Dedifferentiated amniotic fluid mesenchymal stem cell (primary cell): ENCODE results near the gene CST11.

Experiments
- DNase-seq: peaks from one replicate; pipeline ENCODE4 v3.0.0-alpha.2; 2016; ENCODE audit errors: extremely low spot score

Gene CST11

DNA sequence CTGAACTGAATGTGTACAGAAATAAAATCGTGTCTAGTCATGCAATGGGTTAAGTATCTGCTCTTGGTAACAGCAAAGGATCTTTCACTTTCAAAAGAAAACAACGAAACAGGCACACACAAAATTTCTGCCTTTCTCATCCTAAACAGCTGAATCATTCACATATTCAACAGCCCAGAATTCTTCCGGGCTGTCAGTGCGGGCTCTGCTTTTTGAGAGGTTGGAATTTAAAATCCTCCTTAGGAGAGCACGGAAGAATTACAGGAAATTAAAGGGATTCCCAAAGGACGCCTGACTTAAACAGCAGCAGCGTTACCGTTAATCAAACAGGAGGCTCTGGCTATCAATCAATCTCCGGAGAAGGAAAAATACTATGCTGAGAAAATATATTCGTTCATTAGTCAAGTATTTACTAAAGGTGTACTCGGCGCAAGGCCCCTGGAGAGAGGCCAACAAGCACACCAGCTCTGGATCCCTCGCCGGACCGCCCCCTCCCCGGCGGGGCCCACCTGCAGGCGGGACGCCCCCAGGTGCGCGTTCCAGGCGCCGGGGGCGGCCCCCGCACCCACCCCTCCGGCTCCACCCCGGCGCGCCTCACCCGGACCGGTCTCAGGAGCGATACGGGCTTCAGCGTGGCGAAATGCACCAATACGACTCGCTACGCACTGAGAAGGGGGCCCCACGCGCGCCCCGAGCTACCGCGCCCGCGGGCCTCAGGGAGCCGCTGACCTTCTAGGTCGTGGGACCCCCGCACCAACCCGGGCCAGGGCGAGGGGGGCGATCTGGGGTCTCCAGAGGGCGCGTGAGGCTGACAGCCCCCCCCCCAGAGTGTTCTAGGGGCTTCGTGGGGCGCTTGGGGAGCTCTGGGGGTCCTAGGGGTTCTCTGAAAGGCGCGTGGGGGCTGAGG, 32.4 kb downstream of the CST11 start:
- DNase-seq, result peak; percentile 70

DNA sequence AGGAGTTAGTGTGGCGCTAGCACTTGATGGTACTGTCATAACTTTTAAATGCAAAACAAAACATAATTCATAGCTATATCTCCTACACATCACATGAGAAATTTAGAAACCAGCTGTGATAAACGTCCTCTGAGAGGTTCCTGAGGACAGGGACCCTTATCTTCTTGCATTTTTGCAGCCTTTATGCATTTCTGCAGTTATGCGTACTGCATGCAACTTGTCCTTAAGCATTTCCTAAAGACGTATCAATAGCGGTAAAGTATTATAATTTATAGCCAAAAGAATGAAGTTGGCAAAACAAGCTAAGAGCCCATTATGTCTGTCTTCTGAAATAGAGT, 33.0 kb downstream of the CST11 start:
- no peak for DNase-seq

DNA sequence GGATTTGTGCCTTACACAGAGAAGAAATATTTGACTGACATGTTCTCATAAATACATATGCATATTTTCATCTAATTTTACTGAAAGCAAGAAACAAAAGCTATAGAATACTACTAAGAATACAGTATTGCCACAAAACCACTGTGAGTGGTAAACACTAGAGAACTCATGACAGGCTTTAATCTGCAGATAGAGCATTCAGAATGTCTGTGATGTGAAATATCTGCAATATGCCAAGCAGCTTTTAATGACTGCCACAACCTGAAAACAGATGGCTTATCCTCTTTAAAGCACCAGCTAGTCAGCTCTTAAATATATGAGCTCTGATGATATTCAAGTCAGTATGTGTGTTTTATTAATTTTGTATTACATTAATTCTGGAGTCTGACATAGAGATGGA, 34.8 kb downstream of the CST11 start:
- no peak for DNase-seq

DNA sequence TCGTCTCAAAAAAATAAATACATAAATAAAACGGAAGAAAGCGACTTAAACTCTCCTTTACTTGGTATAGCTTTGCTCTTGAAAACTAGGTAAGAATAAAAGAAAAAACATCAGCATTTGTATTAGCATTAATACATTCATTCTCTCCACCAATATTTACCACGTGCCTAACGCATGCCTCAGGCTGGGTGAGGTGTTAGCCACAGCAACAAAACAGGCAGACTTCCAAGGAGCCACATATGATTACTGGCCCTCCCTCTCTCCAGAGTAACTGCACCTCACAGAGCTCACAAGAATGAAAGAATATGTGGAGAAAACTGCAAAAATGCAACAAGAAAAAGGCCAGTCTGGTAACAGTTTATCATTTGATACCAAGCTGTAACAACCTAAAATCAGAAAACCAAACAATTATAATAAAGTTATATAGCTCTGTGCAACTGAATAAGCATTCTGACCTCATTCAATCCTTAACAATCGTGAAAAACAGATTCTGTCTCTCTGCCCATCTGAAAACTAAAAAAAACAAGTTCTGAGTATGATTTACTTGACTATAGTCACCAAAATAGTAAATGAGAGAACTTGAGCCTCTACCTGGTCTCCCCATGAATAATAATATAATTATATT, 36.6 kb downstream of the CST11 start:
- no peak for DNase-seq

DNA sequence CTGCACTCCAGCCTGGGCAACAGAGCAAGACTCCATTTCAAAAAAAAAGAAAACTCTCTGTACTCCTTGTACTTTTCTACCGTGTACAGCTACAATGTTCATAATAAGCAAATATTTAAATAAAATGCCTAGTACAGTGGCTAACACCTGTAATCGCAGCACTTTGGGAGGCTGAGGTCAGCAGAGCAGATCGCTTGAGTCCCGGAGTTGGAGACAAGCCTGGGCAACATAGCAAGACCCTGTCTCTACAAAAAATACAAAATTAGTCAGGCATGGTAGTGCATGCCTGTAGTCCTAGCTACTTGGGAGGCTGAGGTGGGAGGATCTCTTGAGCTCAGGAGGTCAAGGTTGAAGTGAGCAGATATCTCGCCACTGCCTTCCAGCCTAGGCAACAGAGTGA, 37.1 kb downstream of the CST11 start:
- DNase-seq, result no peak

DNA sequence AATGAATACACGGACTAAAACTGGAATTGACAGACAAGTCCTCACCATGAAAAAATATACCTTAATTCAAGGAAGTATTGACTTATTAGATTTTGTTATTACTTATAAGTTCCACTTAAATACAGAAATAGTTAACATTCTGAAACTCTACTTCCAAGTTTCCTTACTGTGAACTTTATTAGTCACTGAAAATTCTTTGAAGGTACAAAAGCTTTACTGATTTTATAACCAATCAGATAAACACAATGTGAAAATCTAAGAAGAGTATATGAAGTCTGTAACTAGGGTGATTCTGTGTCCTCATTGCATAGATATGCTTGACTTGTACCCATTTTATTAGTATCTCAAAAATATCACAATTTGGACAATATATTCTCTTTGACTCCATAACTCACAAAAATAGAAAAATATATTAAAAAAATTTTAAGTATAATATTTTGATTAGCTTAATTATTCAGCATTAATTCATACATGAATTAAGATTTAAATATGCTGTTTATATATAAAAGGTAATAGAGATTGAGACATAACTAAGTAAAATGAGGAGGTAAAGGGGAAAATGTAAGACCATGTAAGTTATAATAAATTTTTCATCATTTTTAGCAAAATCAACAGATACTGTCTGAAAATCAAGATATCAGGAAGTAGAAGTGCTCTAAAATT, 38.0 kb downstream of the CST11 start:
- no peak for DNase-seq

DNA sequence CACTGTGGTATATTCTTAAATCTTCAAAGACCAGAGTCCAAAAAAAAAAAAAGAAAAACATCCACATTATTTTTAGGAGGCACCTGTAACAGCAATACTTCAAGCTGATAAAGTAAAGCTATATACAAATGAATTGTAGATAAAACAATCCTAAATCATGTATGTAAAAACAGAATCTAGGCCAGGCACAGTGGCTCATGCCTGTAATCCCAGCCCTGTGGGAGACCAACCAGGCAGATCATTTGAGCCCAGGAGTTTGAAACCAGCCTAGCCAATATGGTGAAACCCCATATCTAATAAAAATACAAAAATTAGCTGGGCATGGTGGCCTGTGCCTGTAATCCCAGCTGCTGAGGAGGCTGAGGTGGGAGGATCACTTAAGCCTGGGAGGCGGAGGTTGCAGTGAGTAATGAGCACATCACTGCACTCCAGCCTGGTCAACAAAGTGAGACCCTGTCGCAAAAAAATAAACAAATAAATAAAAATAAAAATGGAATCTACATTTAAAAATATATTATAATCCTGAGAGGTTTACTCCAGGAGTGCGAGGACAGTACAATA, 38.7 kb downstream of the CST11 start:
- no peak for DNase-seq

DNA sequence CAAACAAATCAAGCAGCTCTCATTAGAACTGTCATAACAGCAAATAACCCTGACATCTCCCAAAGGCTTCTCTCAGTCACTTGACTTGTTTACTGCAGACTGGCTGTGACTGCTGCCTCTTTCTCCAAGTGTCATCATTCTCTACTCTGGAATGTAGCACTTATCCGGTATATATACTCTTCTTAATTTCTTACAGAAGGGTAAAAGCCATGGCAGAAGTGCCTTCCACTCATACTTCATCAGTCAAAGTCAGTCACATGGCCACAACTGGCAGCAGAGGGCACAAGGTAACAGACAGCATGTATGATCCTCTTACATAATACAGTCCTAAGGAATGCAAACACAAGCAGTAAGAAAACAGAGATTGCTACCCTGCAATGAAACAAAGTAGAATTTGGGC, 40.6 kb downstream of the CST11 start:
- DNase-seq, result peak; percentile 52

DNA sequence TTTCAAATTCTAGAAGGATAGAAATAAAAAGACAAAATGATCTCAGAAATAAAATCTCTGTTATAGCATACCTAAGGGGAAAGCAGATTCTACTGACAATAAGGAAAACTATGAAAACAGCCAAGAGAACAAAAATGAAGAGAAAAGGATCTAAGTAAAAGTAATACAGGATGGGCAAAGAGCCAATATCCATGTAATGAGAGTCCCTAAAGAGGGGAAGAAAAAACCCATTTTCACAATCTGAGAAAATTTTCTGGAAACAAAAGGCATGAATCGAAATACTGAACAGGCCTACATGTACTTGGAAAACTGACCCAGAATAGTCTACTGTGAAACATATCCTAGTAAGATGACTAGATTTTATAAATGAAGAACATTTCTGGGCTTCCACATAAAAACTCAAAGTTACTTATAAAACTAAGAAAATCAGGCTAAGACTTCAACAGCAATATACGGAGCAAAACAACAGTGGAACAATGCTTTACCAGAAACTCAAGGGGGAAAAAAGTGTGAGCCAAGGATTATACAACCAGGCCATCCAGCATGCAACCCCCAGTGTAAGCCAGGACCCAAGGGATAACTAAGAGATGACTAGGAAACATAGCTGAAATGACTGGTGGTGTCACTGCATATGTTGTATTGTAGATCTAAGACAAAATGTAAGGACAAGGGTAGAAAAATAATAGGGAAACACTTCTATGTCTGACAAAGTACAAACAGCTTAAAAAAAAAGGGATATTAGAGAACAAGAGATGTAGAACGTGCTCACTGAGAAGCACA, 41.6 kb downstream of the CST11 start:
- no peak for DNase-seq

DNA sequence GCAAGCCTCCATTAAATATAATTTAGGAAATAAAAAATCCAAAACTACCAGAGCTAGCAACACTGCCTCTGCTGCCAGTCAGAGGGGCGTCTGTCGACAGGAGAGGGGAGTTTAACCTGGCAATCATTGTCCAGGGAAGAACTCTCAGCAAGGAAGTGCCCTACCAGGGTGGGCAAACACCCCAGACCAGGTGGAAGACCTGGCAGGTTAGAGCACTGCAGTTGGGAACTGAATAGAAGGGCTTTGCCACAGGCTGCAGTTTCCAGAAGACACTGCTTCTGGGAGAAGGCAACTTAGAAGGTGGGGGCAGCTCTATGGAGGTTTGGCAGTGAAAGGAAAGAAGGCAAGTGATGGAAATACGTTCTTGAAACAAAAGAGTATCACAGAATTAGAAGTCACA, 42.9 kb downstream of the CST11 start:
- DNase-seq, result no peak

DNA sequence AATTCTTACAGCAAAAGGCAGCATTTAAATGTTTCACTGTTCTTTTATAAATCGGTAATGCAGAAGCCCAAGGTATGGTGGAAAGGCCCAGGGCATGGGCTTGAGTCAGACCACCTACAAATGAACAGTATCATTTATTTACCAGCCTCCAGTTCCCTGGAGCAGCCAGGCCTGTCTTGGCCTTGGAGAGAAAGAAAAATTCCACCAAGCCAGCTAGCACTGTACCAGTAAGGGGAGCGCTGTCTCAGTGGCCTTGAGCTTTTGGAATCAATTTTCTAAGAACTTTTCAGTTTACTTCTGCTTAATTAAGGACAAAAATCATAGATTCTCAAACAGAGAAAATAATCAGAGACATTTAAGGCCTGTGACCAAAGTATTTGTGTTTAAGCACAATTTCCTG, 43.7 kb downstream of the CST11 start:
- no peak for DNase-seq

DNA sequence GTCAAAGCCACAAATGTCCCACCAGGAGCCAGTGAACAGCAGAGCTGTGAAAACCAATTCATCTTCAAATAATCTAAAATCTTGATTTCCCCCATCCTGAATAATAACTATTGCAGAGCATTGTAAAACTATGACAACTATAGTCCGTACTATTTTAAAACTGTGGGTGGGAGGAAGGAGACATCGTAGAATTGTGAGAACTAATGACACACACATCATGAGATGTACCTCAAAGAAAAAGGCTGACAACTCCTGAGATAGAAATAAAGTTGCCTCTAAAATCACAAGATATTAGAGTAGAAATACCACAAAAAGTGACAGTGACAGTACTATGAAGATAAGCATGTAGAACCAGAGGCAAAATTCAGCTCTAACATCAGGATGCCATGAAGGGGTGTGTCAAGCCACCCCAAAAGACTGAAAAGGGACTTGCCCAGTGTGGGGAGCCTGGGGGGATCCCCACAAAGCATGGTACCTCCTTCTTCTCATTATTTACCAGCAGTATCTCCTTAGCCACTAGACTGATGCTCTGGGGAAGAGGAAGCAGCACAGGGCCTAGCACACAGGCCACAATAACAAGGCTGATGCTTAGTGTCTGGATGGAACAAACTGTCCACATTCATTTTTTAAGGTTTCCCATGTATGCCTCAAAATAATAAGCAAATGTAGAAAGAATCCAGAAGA, 44.8 kb downstream of the CST11 start:
- no peak for DNase-seq

DNA sequence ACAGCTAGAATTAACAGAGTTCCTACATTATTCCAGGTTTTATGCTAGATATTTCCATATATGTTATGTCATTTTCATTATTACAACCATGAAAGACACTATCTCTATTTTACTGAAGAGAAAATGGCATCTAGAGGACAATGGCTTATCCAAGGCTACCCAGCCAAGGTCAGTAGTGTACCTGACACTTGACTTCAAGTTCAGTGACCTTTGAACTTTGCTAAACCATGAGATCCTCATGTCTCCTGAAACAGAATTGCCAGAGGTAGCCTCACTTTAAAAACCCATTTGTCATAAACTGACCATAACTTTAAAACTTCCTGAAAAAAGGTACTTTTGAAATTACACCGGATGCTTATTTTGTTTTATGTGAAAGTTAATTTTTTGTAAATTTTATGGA, 45.8 kb downstream of the CST11 start:
- no peak for DNase-seq

DNA sequence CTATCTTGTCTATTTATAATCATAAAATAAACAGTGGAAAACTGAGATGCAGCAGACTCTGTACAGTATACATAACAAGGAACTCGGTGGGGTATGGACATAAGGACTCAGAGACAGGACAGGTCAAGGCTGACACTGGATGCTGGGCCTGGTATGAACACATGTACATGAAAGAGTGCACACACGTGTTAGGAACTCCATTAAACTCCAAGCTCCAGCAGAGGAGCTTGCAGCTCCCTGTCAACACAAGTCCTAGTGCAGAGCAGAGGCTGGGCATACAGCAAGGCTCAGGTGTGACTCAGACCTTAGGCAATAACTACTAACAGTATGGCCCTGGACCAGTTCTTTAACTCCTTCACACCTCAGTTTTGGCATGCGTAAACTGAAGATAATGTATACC, 48.5 kb downstream of the CST11 start:
- no peak for DNase-seq

DNA sequence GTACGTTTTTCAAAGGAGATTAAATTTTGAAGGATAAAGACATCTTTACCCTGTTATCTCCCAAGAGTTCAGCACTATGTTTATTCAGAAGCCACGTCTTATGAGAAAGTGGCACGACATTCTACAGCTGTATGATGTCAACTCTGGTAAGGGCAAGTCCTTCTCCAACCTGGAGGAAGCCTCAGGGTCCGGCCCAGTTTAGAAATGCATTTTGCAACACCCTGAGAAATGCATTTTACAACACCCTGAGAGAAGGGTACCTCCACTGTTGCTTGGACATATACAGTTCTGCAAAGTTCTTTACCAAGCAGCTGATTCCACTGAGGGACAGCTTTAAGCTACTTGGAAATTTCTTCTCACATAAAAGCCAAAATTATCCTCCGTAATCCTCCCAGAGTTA, 48.9 kb downstream of the CST11 start:
- DNase-seq, result no peak

DNA sequence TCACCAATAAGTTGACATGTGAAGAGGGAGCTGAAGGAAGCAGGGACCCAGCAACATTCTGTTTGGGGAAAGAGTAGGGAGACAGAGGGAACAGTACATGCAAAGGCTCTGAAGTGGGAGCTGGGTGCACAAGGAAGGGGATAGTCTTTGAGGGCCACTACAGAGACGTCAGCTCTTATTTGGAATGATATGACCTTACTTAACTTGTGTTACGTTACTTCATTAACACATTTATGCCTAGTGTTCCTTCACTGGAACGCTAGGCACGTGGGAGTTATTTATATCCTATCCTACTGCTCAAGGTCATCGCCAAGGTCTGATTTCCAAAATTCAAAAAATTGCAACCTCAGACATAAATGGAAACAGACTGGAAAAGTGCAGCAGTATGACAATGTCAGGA, 51.6 kb downstream of the CST11 start:
- DNase-seq, result no peak
